Ectodermal cell (in vitro differentiated cells): Measurements from ENCODE around the gene RSRC1.
"Not testable (repeated sequence)": the region's sequence is repeated elsewhere in the genome, so short reads cannot be mapped to it uniquely, and the experiment has no call there.

Experiments used
- H3K27ac ChIP-seq: 2 replicates; pipeline ENCODE4 v1.7.0; 2013; ENCODE audit warnings: mild to moderate bottlenecking, low read depth, low read length; ENCODE audit not compliant: insufficient read depth, poor library complexity, severe bottlenecking
- H3K27me3 ChIP-seq: 2 replicates; pipeline ENCODE4 v1.7.0; 2013; ENCODE audit warnings: mild to moderate bottlenecking, low read length; ENCODE audit not compliant: insufficient read depth, control insufficient read depth, poor library complexity, severe bottlenecking
- H3K36me3 ChIP-seq: one replicate; pipeline ENCODE4 v1.7.0; 2013; ENCODE audit warnings: low read length; ENCODE audit not compliant: control insufficient read depth, insufficient read depth
- H3K4me1 ChIP-seq: one replicate; pipeline ENCODE4 v1.7.0; 2013; ENCODE audit warnings: low read length; ENCODE audit not compliant: control insufficient read depth, insufficient read depth
- H3K4me3 ChIP-seq: 2 replicates; pipeline ENCODE4 v1.7.0; 2013; ENCODE audit warnings: low read depth, low read length, control low read depth; ENCODE audit not compliant: insufficient read depth
- H3K9me3 ChIP-seq: 2 replicates; pipeline ENCODE4 v1.7.0; 2013; ENCODE audit warnings: mild to moderate bottlenecking, low read length, moderate library complexity; ENCODE audit not compliant: control insufficient read depth
- WGBS, 2 experiments: methylation state at CpG; one replicate each; pipeline ENCODE4 v1.1.7; 2013; ENCODE audit warnings: missing lambda C conversion rate in 2 of 2; 5-methylcytosine and 5-hydroxymethylcytosine counted together

RSRC1 gene

DNA sequence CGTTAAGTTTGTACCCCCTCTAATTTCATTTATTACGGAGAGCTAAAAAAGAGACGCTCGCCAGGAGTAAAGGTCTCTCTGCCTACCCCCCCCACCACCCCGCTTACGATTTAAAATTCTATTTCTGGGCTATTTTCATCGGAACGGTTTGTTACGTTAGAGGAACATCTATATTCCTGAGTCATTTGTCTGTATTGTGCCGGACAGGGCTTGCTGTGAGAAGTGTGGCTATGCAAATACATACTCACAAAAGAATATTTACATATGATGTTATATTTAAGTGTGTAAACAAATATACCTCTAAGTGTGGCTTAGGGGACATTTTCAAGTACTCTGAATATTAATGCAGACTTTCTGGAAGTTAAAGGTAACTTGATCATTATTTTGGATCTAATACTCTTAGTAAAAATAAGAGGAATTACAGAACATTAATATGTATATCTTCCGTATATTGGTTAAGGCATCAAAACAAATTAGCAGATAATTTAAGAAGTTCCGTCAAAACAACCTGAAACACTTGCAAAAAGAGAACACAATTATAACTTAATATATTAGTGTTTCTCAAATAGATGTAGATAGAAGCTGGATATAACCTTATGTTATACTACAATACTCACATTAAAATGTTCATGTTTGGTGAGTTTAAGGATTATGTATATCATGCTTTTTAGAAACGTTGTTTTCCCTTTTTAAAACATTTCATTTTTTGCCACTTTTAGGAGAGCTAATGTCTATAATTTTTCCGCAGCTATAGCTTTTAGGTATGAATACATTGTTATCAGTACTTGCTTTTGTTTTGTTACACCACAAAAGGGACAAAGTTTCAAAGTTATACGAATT lies 2.1 kb upstream of the RSRC1 start:
- Histone ChIP-seq H3K36me3 (no peaks in the 10 kb centered on the region), H3K27ac (no peak overlapping the region), H3K4me3 (no peak overlapping the region), H3K4me1 (peaks cover 16% of the 10 kb centered on the region), H3K9me3 (no peaks in the 10 kb centered on the region), H3K27me3 (peaks cover 70% of the 10 kb centered on the region)
- WGBS, 2 experiments: 2 to 10% methylated on average over 8 of the region's 15 CpGs

GRCh38 chr3:158108445-158108985 lies 1.4 kb upstream of the RSRC1 start:
- peaks cover 63% of the 10 kb centered on the region for H3K27me3 ChIP-seq
- H3K4me1 ChIP-seq: peaks cover 16% of the 10 kb centered on the region
- no peak overlapping the region for H3K4me3 ChIP-seq
- H3K27ac ChIP-seq: no peak overlapping the region
- H3K36me3 ChIP-seq: no peaks in the 10 kb centered on the region
- WGBS, 2 experiments: 0 to 14% methylated on average over 1 to 2 of the region's 2 CpGs
- H3K9me3 ChIP-seq: no peaks in the 10 kb centered on the region

DNA sequence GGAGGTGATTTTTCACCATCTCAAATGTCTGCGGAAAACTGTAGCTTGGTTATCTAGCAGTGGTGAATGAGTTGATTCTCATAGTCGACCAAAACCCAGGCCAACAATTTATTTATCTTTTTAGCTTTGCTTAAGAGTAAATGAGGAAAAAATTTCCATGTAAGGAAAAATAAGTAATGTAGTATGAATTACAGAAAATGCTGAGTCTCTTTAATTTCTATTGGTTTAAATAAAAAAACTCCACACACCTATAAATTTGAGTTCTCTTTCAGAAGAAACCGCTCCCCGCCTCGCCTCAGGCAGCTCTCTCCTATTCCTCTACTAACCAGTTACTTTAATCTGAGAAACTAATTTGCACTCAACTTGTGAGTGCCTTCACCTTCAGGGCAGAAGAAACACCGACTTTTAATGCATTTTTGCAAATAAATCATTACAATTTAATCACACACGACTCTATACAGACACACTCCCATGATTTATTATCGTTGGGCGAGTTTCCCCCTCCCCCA lies 540 bp upstream of the RSRC1 start:
- no peaks in the 10 kb centered on the region for H3K9me3 ChIP-seq
- peak overlapping the region; percentile 96 for H3K4me3 ChIP-seq
- no peak overlapping the region for H3K27ac ChIP-seq
- H3K27me3 ChIP-seq: peaks cover 54% of the 10 kb centered on the region
- no peaks in the 10 kb centered on the region for H3K36me3 ChIP-seq
- H3K4me1 ChIP-seq: peaks cover 16% of the 10 kb centered on the region
- 7 to 8% methylated on average over 8 to 9 of the region's 9 CpGs for whole genome bisulfite sequencing, 2 experiments

DNA sequence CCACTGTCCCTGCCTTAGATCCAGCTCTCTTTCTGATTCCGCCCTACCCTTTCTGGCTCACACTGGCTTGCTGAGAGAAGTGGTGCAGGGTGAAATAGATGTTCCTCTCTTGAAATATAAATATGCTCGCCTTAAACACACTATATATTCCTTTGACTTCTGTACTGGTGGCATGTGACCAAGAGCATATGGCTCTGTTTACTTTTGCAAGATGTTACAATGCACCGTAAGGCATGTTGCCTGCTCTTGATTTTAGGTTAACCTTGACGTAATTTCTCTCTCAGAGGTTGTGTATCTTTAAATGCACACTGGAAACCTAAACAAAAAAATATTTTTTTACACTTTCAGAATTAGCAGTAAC lies 749 bp downstream of the RSRC1 start:
- peaks cover 12% of the 10 kb centered on the region for H3K4me1 ChIP-seq
- no peak overlapping the region for H3K27ac ChIP-seq
- peak overlapping the region; percentile 96 for H3K4me3 ChIP-seq
- H3K36me3 ChIP-seq: no peaks in the 10 kb centered on the region
- H3K9me3 ChIP-seq: no peaks in the 10 kb centered on the region
- H3K27me3 ChIP-seq: peaks cover 41% of the 10 kb centered on the region
- WGBS, 2 experiments: 31% methylated on average over 3 to 4 of the region's 4 CpGs

DNA sequence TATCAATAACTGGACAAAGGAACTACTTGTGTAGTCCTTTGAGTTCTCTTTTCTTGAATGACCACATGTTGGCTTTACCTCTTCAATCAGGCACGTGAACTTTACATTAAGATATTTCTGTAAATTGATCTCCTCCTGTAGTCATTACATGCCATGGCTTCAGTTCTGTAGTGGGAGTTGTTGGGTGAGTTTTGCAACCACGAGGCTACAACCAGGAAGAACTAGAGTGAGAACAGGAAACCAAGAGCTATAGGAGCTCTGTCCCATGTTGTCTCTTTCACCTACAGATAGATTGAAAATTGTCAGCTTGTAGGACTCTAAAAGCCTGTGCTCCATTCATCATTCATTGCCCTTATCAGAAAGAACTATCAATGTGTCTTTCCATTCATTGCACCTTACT lies 2.0 kb downstream of the RSRC1 start:
- no peak overlapping the region for H3K4me3 ChIP-seq
- WGBS, 2 experiments: 92 to 100% methylated on average over 2 of the region's 2 CpGs
- no peaks in the 10 kb centered on the region for H3K36me3 ChIP-seq
- H3K9me3 ChIP-seq: no peaks in the 10 kb centered on the region
- H3K27ac ChIP-seq: no peak overlapping the region
- H3K27me3 ChIP-seq: peaks cover 29% of the 10 kb centered on the region
- peaks cover 6% of the 10 kb centered on the region for H3K4me1 ChIP-seq

- WGBS, 2 experiments: 91 to 93% methylated on average over 2 of the region's 2 CpGs
- peaks cover 12% of the 10 kb centered on the region for H3K27me3 ChIP-seq
Measured at GRCh38 chr3:158113595-158113994, 3.7 kb downstream of the RSRC1 start.

DNA sequence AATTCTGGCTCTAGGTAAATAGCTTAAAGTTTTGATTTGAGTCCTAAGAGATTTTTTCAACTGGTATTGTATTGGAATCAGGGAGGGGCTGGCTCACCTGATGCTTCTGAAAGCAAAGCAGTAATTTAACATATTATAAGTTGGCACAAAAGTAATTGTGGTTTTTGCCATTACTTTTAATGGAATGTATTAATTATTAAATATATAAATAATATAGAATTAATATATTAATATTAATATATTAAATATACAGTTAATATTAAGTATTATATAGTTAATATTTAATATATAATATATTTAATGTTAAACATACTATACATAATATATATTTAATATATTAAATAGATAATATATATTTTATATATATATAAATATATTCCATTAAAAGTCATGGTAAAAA lies 10.4 kb downstream of the RSRC1 start:
- H3K36me3 ChIP-seq: peaks cover 4% of the 10 kb centered on the region
- no peak overlapping the region for H3K27ac ChIP-seq
- H3K4me3 ChIP-seq: no peak overlapping the region
- H3K4me1 ChIP-seq: no peaks in the 10 kb centered on the region
- no peaks in the 10 kb centered on the region for H3K9me3 ChIP-seq
- no peaks in the 10 kb centered on the region for H3K27me3 ChIP-seq

More at GRCh38 chr3:158113595-158113994, 3.7 kb downstream of the RSRC1 start:
- H3K36me3 ChIP-seq, H3K27ac ChIP-seq, H3K9me3 ChIP-seq, H3K4me3 ChIP-seq, H3K4me1 ChIP-seq: not testable (repeated sequence)

- H3K9me3 ChIP-seq: no peaks in the 10 kb centered on the region
- H3K27ac ChIP-seq: no peak overlapping the region
- H3K36me3 ChIP-seq: peaks cover 4% of the 10 kb centered on the region
- H3K27me3 ChIP-seq: no peaks in the 10 kb centered on the region
- H3K4me3 ChIP-seq: no peak overlapping the region
- H3K4me1 ChIP-seq: no peaks in the 10 kb centered on the region
Measured at GRCh38 chr3:158121295-158121694, 11.4 kb downstream of the RSRC1 start.

DNA sequence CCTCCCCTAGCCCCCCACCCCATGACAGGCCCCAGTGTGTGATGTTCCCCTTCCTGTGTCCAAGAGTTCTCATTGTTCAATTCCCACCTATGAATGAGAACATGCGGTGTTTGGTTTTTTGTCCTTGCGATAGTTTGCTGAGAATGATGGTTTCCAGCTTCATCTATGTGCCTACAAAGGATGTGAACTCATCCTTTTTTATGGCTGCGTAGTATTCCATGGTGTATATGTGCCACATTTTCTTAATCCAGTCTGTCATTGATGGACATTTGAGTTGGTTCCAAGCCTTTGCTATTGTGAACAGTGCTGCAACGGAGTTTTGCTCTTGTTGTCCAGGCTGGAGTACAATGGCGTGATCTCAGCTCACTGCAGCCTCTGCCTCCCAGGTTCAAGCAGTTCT lies 12.8 kb downstream of the RSRC1 start:
- H3K27ac ChIP-seq: not testable (repeated sequence)

DNA sequence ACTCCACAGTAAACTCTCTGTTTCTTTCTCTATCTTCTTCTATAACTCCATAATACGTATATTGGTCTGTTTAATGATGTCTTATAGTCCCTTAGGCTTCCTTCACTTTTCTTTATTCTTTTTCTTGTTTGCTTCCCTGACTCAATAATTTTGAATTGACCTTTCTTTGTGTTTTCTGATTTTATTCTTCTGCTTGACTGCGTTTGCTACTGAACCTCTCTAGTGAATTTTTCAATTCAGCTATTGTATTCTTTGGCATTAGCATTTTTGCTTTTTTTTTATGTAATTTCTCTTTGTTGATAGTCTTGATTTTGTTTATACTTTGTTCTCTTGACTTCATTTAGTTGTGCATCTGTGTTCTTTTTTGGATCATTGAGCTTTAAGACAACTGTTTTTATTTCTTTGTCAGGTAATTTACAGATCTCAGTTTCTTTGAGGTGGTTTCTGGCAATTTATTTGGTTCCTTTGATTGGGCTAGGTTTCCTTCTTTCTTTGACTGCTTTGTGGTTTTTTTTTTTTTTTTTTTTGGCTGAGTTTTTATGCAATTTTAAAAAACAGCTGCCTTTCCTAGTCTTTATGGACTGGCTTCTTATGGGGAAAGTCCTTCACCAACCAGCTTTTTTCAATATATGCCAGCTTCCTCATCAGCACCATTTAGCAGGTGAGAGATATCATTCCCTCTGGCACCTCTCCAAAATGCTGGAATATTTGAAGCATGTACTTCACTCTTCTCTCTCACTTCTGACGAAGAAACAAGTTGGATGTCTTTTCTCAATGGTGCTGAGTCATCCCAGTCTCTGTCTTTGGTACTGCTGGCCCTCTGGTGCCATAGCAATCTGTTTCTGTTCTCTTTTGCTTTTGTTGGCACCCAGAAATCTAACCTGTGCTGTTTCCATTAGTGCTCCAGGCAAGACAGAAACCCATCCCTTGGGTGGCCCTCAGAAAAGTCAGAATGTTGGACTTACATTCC lies 17.6 kb downstream of the RSRC1 start:
- WGBS, 2 experiments: 90 to 94% methylated on average over 2 to 3 of the region's 3 CpGs
- H3K27me3 ChIP-seq: no peaks in the 10 kb centered on the region
- H3K9me3 ChIP-seq: no peaks in the 10 kb centered on the region
- no peaks in the 10 kb centered on the region for H3K36me3 ChIP-seq
- no peak overlapping the region for H3K27ac ChIP-seq
- H3K4me1 ChIP-seq: no peaks in the 10 kb centered on the region
- H3K4me3 ChIP-seq: no peak overlapping the region

More for the DNA sequence above, 12.8 kb downstream of the RSRC1 start:
- not testable (repeated sequence) for H3K4me3 ChIP-seq, H3K36me3 ChIP-seq, H3K27me3 ChIP-seq, H3K4me1 ChIP-seq, H3K9me3 ChIP-seq
- 85 to 90% methylated on average over 5 of the region's 5 CpGs for WGBS, 2 experiments
